Astrocyte (in vitro differentiated cells and primary cell): ENCODE results near the gene PSMB9.

ENCODE experiments used
- EZH2 ChIP-seq: IDR thresholded peaks from 2 replicates; pipeline ENCODE4 v1.6.1; 2012; ENCODE audit warnings: mild to moderate bottlenecking, low read length, inconsistent platforms; ENCODE audit not compliant: insufficient read depth
- TF ChIP-seq, protein P1 (sequence below): IDR thresholded peaks from 2 replicates; pipeline ENCODE4 v1.5.1; 2011; ENCODE audit warnings: low read depth, mild to moderate bottlenecking, inconsistent platforms, low read length, moderate library complexity; ENCODE audit not compliant: insufficient read depth

DNA sequence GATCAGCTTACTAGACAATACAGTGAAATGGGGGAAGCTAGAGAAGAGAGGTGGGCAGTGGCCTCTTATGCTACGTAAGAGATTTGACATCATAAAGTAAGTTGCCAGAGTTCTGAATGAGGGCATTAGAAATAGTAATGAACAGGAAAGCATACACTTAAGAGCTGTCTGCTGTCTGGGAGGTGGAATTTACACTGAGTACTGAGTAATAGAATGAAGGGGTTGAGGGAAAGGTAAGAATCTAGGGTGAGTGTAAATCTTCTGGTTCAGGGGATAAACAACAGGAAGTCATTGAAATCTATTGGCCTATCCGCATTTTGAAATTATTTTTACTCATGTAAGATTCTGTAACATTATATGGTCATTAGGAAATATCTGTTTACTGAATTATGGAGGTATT, 51.1 kb downstream of the PSMB9 start:
- TF ChIP-seq, protein P1, sequence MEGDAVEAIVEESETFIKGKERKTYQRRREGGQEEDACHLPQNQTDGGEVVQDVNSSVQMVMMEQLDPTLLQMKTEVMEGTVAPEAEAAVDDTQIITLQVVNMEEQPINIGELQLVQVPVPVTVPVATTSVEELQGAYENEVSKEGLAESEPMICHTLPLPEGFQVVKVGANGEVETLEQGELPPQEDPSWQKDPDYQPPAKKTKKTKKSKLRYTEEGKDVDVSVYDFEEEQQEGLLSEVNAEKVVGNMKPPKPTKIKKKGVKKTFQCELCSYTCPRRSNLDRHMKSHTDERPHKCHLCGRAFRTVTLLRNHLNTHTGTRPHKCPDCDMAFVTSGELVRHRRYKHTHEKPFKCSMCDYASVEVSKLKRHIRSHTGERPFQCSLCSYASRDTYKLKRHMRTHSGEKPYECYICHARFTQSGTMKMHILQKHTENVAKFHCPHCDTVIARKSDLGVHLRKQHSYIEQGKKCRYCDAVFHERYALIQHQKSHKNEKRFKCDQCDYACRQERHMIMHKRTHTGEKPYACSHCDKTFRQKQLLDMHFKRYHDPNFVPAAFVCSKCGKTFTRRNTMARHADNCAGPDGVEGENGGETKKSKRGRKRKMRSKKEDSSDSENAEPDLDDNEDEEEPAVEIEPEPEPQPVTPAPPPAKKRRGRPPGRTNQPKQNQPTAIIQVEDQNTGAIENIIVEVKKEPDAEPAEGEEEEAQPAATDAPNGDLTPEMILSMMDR: no peak
- no peak for TF ChIP-seq EZH2
